Measurements from ENCODE around the gene SIRT3. TPM values are rescaled to one million over a fixed set of nuclear protein-coding genes. Genes with fewer than 3 reads are reported as not detected.

Gene SIRT3
- total and polyA plus RNA-seq, 4 donors: 14.6 to 21.2 (median 16.4) TPM

DNA sequence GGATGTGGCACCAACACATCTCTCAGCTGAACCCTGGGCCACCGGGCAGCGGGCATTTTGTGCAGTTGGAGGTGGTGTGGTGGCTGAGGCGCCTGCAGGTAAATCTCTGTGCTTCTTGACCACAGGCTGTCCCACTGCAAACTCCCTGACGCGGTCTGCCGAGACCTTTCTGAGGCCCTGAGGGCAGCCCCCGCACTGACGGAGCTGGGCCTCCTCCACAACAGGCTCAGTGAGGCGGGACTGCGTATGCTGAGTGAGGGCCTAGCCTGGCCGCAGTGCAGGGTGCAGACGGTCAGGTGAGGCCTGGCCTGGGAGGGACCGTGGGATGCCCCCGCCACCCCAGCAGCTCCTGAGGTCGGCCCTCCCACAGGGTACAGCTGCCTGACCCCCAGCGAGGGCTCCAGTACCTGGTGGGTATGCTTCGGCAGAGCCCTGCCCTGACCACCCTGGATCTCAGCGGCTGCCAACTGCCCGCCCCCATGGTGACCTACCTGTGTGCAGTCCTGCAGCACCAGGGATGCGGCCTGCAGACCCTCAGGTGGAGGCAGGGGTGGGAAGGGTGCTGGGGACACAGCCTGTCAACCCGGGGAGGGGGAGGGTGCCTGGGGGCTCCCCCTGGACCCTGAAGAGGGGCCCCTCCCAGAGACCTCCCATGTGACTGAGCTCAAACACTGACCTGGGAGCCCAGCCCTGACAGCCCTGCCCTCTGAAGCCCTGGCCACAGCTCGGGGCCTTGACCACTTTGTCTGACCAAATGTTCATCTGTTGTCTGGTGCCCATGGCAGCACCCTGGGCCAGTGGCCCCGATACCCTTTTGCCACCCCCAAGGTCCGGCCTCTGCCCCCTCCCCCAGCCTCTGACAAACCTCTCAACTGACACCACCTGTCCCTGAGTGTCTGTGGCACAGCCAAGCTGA lies 48.2 kb upstream of the SIRT3 start:
- Histone ChIP-seq H3K9me3 (ENCODE audit: control insufficient read depth in 4 of 4, insufficient read depth in 3 of 4, low read length in 3 of 4) (no peaks in the 10 kb centered on the region), H3K4me3 (no peak overlapping the region), H3K36me3 (ENCODE audit: control insufficient read depth in 4 of 4, insufficient read depth in 4 of 4, low read length in 4 of 4) (no peaks in the 10 kb centered on the region), H3K4me1 (ENCODE audit: control insufficient read depth in 5 of 5, insufficient read depth in 5 of 5, low read length in 5 of 5) (peaks cover 0 to 18% (median 0%) of the 10 kb centered on the region in 5 donors), H3K27ac (ENCODE audit: low read depth in 1 of 2, low read length in 1 of 2) (no peak overlapping the region), H3K27me3 (ENCODE audit: control insufficient read depth in 3 of 3, insufficient read depth in 3 of 3, low read length in 2 of 3) (peaks cover 0 to 55% (median 39%) of the 10 kb centered on the region in 3 donors), H3K9ac (ENCODE audit: insufficient read depth in 1 of 2, low read length in 2 of 2) (no peak overlapping the region)
- ATAC-seq (ENCODE audit: insufficient read depth, low FRiP score) (no peak), DNase-seq (no peak)
- 89 to 91% methylated on average over 24 of the region's 24 CpGs for WGBS, 2 donors
- TF ChIP-seq CTCF (IDR thresholded peaks at IDR 0.05; ENCODE audit: control extremely low read depth, extremely low read depth): no peak

GRCh38 chr11:283405-284104 lies 47.4 kb upstream of the SIRT3 start:
- H3K4me1 ChIP-seq (ENCODE audit: control insufficient read depth in 5 of 5, insufficient read depth in 5 of 5, low read length in 5 of 5): peaks cover 0 to 18% (median 0%) of the 10 kb centered on the region in 5 donors
- peaks cover 0 to 59% (median 39%) of the 10 kb centered on the region in 3 donors for H3K27me3 ChIP-seq (ENCODE audit: control insufficient read depth in 3 of 3, insufficient read depth in 3 of 3, low read length in 2 of 3)
- H3K27ac ChIP-seq (ENCODE audit: low read depth in 1 of 2, low read length in 1 of 2): no peak overlapping the region
- no peaks in the 10 kb centered on the region for H3K9me3 ChIP-seq (ENCODE audit: control insufficient read depth in 4 of 4, insufficient read depth in 3 of 4, low read length in 3 of 4)
- WGBS, 2 donors: 83% methylated on average over 21 to 23 of the region's 23 CpGs
- no peak for TF ChIP-seq CTCF (IDR thresholded peaks at IDR 0.05; ENCODE audit: control extremely low read depth, extremely low read depth)
- no peak for ATAC-seq (ENCODE audit: insufficient read depth, low FRiP score)
- H3K4me3 ChIP-seq: no peak overlapping the region
- DNase-seq: no peak
- H3K36me3 ChIP-seq (ENCODE audit: control insufficient read depth in 4 of 4, insufficient read depth in 4 of 4, low read length in 4 of 4): no peaks in the 10 kb centered on the region
- no peak overlapping the region for H3K9ac ChIP-seq (ENCODE audit: insufficient read depth in 1 of 2, low read length in 2 of 2)

GRCh38 chr11:282630-283360 lies 46.7 kb upstream of the SIRT3 start:
- 61 to 70% methylated on average over 10 to 12 of the region's 13 CpGs for WGBS, 2 donors
- no peaks in the 10 kb centered on the region for H3K36me3 ChIP-seq (ENCODE audit: control insufficient read depth in 4 of 4, insufficient read depth in 4 of 4, low read length in 4 of 4)
- TF ChIP-seq CTCF (IDR thresholded peaks at IDR 0.05; ENCODE audit: control extremely low read depth, extremely low read depth): no peak
- H3K27ac ChIP-seq (ENCODE audit: low read depth in 1 of 2, low read length in 1 of 2): no peak overlapping the region
- no peak for ATAC-seq (ENCODE audit: insufficient read depth, low FRiP score)
- H3K9ac ChIP-seq (ENCODE audit: insufficient read depth in 1 of 2, low read length in 2 of 2): no peak overlapping the region
- no peak for DNase-seq
- H3K4me3 ChIP-seq: no peak overlapping the region
- no peaks in the 10 kb centered on the region for H3K9me3 ChIP-seq (ENCODE audit: control insufficient read depth in 4 of 4, insufficient read depth in 3 of 4, low read length in 3 of 4)
- H3K27me3 ChIP-seq (ENCODE audit: control insufficient read depth in 3 of 3, insufficient read depth in 3 of 3, low read length in 2 of 3): peaks cover 0 to 61% (median 39%) of the 10 kb centered on the region in 3 donors
- H3K4me1 ChIP-seq (ENCODE audit: control insufficient read depth in 5 of 5, insufficient read depth in 5 of 5, low read length in 5 of 5): peaks cover 0 to 15% (median 0%) of the 10 kb centered on the region in 5 donors

All from lung (tissue), 12 donors.